MCF 10A (cell line): Measurements from ENCODE around the gene FLRT2. TPM values are rescaled to one million over a fixed set of nuclear protein-coding genes. Genes with fewer than 3 reads are reported as not detected.

Experiments
- BruUV-seq: library from RNA; stranded (reverse); fragments of 400-500 nt; replicated peaks from 2 replicates; lab custom pipeline; 2021; lab: Mats Ljungman, UMichigan
- CTCF ChIA-PET: fragments of 300-600 bp; sonication (Branson Sonifier 250); formaldehyde crosslinking; extraction: SDS; loops from one replicate; lab custom pipeline; 2021; ENCODE audit warnings: antibody characterized with exemption, inconsistent platforms; lab: Yijun Ruan, JAX
- POLR2A ChIA-PET: fragments of 300-600, 350-650 bp; sonication (Branson Sonifier 250); formaldehyde crosslinking; extraction: SDS; loops from one replicate; lab custom pipeline; 2020; ENCODE audit warnings: antibody characterized with exemption, inconsistent platforms; lab: Yijun Ruan, JAX
- DNase-seq: peaks from one replicate; pipeline ENCODE4 v3.0.0-alpha.2; 2018; ENCODE audit not compliant: unreplicated experiment
- H3K27ac Mint-ChIP-seq: one replicate; pipeline ENCODE4 v1.8.0; 2022; ENCODE audit warnings: mild to moderate bottlenecking, low read depth, mixed read lengths; ENCODE audit not compliant: unreplicated experiment
- H3K27me3 Mint-ChIP-seq: one replicate; pipeline ENCODE4 v1.8.0; 2022; ENCODE audit warnings: mixed read lengths; ENCODE audit not compliant: insufficient read depth, unreplicated experiment
- H3K36me3 Mint-ChIP-seq: one replicate; pipeline ENCODE4 v1.8.0; 2022; ENCODE audit warnings: mild to moderate bottlenecking, moderate library complexity, mixed read lengths; ENCODE audit not compliant: insufficient read depth, unreplicated experiment
- H3K4me1 Mint-ChIP-seq: one replicate; pipeline ENCODE4 v1.8.0; 2022; ENCODE audit warnings: mixed read lengths; ENCODE audit not compliant: insufficient read depth, unreplicated experiment
- H3K4me3 Mint-ChIP-seq: one replicate; pipeline ENCODE4 v1.8.0; 2022; ENCODE audit warnings: mild to moderate bottlenecking, moderate library complexity, mixed read lengths; ENCODE audit not compliant: unreplicated experiment
- H3K9me3 Mint-ChIP-seq: one replicate; pipeline ENCODE4 v1.8.0; 2022; ENCODE audit warnings: mixed read lengths; ENCODE audit not compliant: unreplicated experiment
- intact Hi-C: fragments of 100-400 bp; cut with micrococcal nuclease; formaldehyde crosslinking; loops from 2 replicates; pipeline ENCODE4 v1.14.1; 2022
- total RNA-seq: library from RNA; stranded (reverse); gene quantifications from 2 replicates; pipeline ENCODE4 v1.2.3, GENCODE V29; 2022
- TF ChIP-seq, protein P1 (sequence below): fragments of 200-600 bp; IDR thresholded peaks from one replicate; pipeline ENCODE4 v1.8.0; 2022; ENCODE audit warnings: antibody characterized with exemption, mild to moderate bottlenecking; ENCODE audit not compliant: unreplicated experiment

Gene FLRT2
- total RNA-seq, 1 experiment from 2014 or later: 153 TPM

GRCh38 chr14:85587151-85587711, 57.3 kb downstream of the FLRT2 start:
- no peaks in the 10 kb centered on the region for H3K9me3 Mint-ChIP-seq
- TF ChIP-seq, protein P1, sequence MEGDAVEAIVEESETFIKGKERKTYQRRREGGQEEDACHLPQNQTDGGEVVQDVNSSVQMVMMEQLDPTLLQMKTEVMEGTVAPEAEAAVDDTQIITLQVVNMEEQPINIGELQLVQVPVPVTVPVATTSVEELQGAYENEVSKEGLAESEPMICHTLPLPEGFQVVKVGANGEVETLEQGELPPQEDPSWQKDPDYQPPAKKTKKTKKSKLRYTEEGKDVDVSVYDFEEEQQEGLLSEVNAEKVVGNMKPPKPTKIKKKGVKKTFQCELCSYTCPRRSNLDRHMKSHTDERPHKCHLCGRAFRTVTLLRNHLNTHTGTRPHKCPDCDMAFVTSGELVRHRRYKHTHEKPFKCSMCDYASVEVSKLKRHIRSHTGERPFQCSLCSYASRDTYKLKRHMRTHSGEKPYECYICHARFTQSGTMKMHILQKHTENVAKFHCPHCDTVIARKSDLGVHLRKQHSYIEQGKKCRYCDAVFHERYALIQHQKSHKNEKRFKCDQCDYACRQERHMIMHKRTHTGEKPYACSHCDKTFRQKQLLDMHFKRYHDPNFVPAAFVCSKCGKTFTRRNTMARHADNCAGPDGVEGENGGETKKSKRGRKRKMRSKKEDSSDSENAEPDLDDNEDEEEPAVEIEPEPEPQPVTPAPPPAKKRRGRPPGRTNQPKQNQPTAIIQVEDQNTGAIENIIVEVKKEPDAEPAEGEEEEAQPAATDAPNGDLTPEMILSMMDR: no peak
- H3K27ac Mint-ChIP-seq: peak overlapping the region; percentile 46
- ChIA-PET POLR2A (interaction anchor here (0.6 to 2.2 kb wide), 5 partner anchors 9 to 1321 kb away, joined by 3 to 9 read pairs (median 6); no protein-coding TSS in a partner anchor), CTCF (interaction anchor here (0.6 to 0.7 kb wide), 4 partner anchors 423 to 1479 kb away, joined by 3 to 4 read pairs (median 3); no protein-coding TSS in a partner anchor)
- H3K27me3 Mint-ChIP-seq: no peaks in the 10 kb centered on the region
- DNase-seq: peak; percentile 58
- H3K4me3 Mint-ChIP-seq: no peak overlapping the region
- intact Hi-C loops: no loop called here
- H3K36me3 Mint-ChIP-seq: peaks cover 27% of the 10 kb centered on the region
- peaks cover 7% of the 10 kb centered on the region for H3K4me1 Mint-ChIP-seq
- no TSS peak for BruUV-seq

GRCh38 chr14:85590784-85591183, 60.8 kb downstream of the FLRT2 start:
- no peak overlapping the region for H3K27ac Mint-ChIP-seq
- peaks cover 36% of the 10 kb centered on the region for H3K36me3 Mint-ChIP-seq
- POLR2A ChIA-PET: no interaction called here
- no peak overlapping the region for H3K4me3 Mint-ChIP-seq
- TF ChIP-seq, protein P1: no peak
- DNase-seq: peak; percentile 13
- no TSS peak for BruUV-seq
- CTCF ChIA-PET: interaction anchor here (0.7 kb wide), 1 partner anchor 19 kb away, joined by 5 read pairs; no protein-coding TSS in a partner anchor
- H3K9me3 Mint-ChIP-seq: no peaks in the 10 kb centered on the region
- intact Hi-C loops: no loop called here
- no peaks in the 10 kb centered on the region for H3K27me3 Mint-ChIP-seq
- peaks cover 7% of the 10 kb centered on the region for H3K4me1 Mint-ChIP-seq

GRCh38 chr14:85594217-85594616, 64.3 kb downstream of the FLRT2 start:
- H3K4me3 Mint-ChIP-seq: no peak overlapping the region
- intact Hi-C loops: no loop called here
- BruUV-seq: no TSS peak
- no peak for DNase-seq
- ChIA-PET CTCF (no interaction called here), POLR2A (no interaction called here)
- H3K36me3 Mint-ChIP-seq: peaks cover 29% of the 10 kb centered on the region
- no peaks in the 10 kb centered on the region for H3K9me3 Mint-ChIP-seq
- no peaks in the 10 kb centered on the region for H3K27me3 Mint-ChIP-seq
- H3K27ac Mint-ChIP-seq: no peak overlapping the region
- no peaks in the 10 kb centered on the region for H3K4me1 Mint-ChIP-seq
- TF ChIP-seq, protein P1: no peak

DNA sequence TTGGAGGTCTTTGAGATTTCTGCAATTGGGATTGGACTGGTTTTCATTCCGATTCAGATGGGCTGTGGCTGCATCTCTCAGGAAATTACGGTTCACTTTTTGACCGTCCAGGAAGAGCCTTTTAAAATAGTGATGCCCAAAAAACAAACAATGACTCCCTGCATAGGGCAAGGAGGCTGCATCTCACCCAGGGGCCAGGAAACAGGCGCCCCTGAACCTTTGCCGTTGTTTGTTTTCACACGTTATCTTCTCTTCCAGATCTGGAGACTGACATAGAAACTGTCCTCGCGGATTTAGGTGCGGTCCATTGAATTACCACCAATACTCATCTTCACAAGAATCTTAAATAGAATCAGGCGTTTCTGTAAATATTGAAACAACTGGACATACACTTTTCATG, 66.0 kb downstream of the FLRT2 start:
- Mint-ChIP-seq H3K27ac (no peak overlapping the region), H3K27me3 (no peaks in the 10 kb centered on the region), H3K4me1 (peaks cover 13% of the 10 kb centered on the region), H3K36me3 (peaks cover 25% of the 10 kb centered on the region), H3K9me3 (no peaks in the 10 kb centered on the region), H3K4me3 (no peak overlapping the region)
- ChIA-PET POLR2A (interaction anchor here (0.6 to 1.2 kb wide), 3 partner anchors 9 to 23 kb away, joined by 3 read pairs; no protein-coding TSS in a partner anchor), CTCF (interaction anchor here (0.7 kb wide), 1 partner anchor 17 kb away, joined by 4 read pairs; no protein-coding TSS in a partner anchor)
- intact Hi-C loops: no loop called here
- TF ChIP-seq, protein P1: no peak
- no peak for DNase-seq
- no TSS peak for BruUV-seq
